Neural cell (in vitro differentiated cells): ENCODE results near the gene ZNF516. TPM values are rescaled to one million over a fixed set of nuclear protein-coding genes. Genes with fewer than 3 reads are reported as not detected.

Experiments used
- H2AFZ ChIP-seq: fragments of 200-600, 300-800 bp; sonication (generic), shearing (Covaris generic); 2 replicates; pipeline ENCODE4 v1.6.0; 2014; ENCODE audit warnings: low read depth, mild to moderate bottlenecking, antibody characterized with exemption, low read length, moderate library complexity
- H3F3A ChIP-seq: fragments of 200-600 bp; shearing (Covaris generic); 2 replicates; pipeline ENCODE4 v1.6.1; 2016; ENCODE audit warnings: mild to moderate bottlenecking, moderate library complexity, mixed read lengths, antibody characterized with exemption, low read length; ENCODE audit not compliant: insufficient read depth, poor library complexity, severe bottlenecking
- H3K27ac ChIP-seq: fragments of 200-600, 300-800 bp; sonication (generic), shearing (Covaris generic); 2 replicates; pipeline ENCODE4 v1.5.1; 2014; ENCODE audit warnings: mild to moderate bottlenecking, low read length, moderate library complexity
- H3K27me3 ChIP-seq: fragments of 300-800, 200-600 bp; sonication (generic), shearing (Covaris generic); 2 replicates; pipeline ENCODE4 v1.6.0; 2014; ENCODE audit warnings: mild to moderate bottlenecking, low read depth, low read length, moderate library complexity; ENCODE audit not compliant: insufficient read depth
- H3K36me3 ChIP-seq: fragments of 300-800, 200-600 bp; sonication (generic), shearing (Covaris generic); 2 replicates; pipeline ENCODE4 v1.5.1; 2014; ENCODE audit warnings: mild to moderate bottlenecking, antibody characterized with exemption, low read length, moderate library complexity; ENCODE audit not compliant: insufficient read depth
- H3K4me2 ChIP-seq: fragments of 300-800, 200-600 bp; sonication (generic), shearing (Covaris generic); 2 replicates; pipeline ENCODE4 v1.6.0; 2014; ENCODE audit warnings: mild to moderate bottlenecking, low read length
- H3K4me3 ChIP-seq: fragments of 300-800, 200-600 bp; sonication (generic), shearing (Covaris generic); 2 replicates; pipeline ENCODE4 v1.5.1; 2014; ENCODE audit warnings: mild to moderate bottlenecking, low read length, moderate library complexity
- H3K79me2 ChIP-seq: fragments of 200-600 bp; shearing (Covaris generic); replicated peaks from 2 replicates; pipeline ENCODE4 v1.6.0; 2014; ENCODE audit warnings: mild to moderate bottlenecking, low read length, moderate library complexity; ENCODE audit not compliant: insufficient read depth
- H3K9ac ChIP-seq: fragments of 300-800, 200-600 bp; sonication (generic), shearing (Covaris generic); 2 replicates; pipeline ENCODE4 v1.6.1; 2016; ENCODE audit warnings: mild to moderate bottlenecking, low read length, mixed read lengths
- H3K9me2 ChIP-seq: fragments of 200-600 bp; shearing (Covaris generic); 2 replicates; pipeline ENCODE4 v1.6.1; 2016; ENCODE audit warnings: mild to moderate bottlenecking, low read length, mixed read lengths; ENCODE audit not compliant: insufficient read depth
- H3K9me3 ChIP-seq: fragments of 200-600, 300-800 bp; sonication (generic), shearing (Covaris generic); 2 replicates; pipeline ENCODE4 v1.6.1; 2016; ENCODE audit warnings: mild to moderate bottlenecking, mixed run types, low read length, moderate library complexity, mixed read lengths
- H4K20me1 ChIP-seq: fragments of 200-600 bp; shearing (Covaris generic); 2 replicates; pipeline ENCODE4 v1.6.1; 2016; ENCODE audit warnings: mild to moderate bottlenecking, mixed run types; ENCODE audit not compliant: insufficient read depth
- EP300 ChIP-seq: fragments of 450-650 bp; conservative IDR thresholded peaks from 2 replicates; pipeline ENCODE4 v1.6.1; 2014; ENCODE audit warnings: antibody characterized with exemption, mild to moderate bottlenecking, moderate library complexity; ENCODE audit not compliant: poor library complexity, severe bottlenecking
- EZH2 ChIP-seq: fragments of 200-600, 300-800 bp; shearing (Covaris generic), sonication (generic); IDR thresholded peaks from 2 replicates; pipeline ENCODE4 v1.6.1; 2014; ENCODE audit warnings: antibody characterized with exemption, low read length, borderline replicate concordance, mild to moderate bottlenecking; ENCODE audit not compliant: insufficient read depth, poor library complexity, severe bottlenecking
- MXI1 ChIP-seq: fragments of 450-650 bp; conservative IDR thresholded peaks from 2 replicates; pipeline ENCODE4 v1.6.1; 2014; ENCODE audit warnings: antibody characterized with exemption, mild to moderate bottlenecking; ENCODE audit not compliant: poor library complexity, severe bottlenecking
- POLR2AphosphoS5 ChIP-seq: IDR thresholded peaks from 2 replicates; pipeline ENCODE4 v1.6.1; 2012
- RAD21 ChIP-seq: fragments of 450-650 bp; conservative IDR thresholded peaks from 2 replicates; pipeline ENCODE4 v1.6.1; 2014; ENCODE audit warnings: antibody characterized with exemption, mild to moderate bottlenecking, moderate library complexity
- SMC3 ChIP-seq: fragments of 450-650 bp; conservative IDR thresholded peaks from 2 replicates; pipeline ENCODE4 v1.6.1; 2014; ENCODE audit warnings: antibody characterized with exemption, mild to moderate bottlenecking, moderate library complexity; ENCODE audit not compliant: poor library complexity
- TAF1 ChIP-seq: IDR thresholded peaks from 2 replicates; pipeline ENCODE4 v1.6.1; 2012; ENCODE audit warnings: low read depth
- polyA plus RNA-seq: library from polyadenylated mRNA; depleted of rRNA; stranded (reverse); fragments of >200 nt; gene quantifications from 2 replicates; pipeline ENCODE4 v1.2.3, GENCODE V29; 2014
- TF ChIP-seq, protein P1 (sequence below): IDR thresholded peaks from 2 replicates; pipeline ENCODE4 v1.6.1; 2012; ENCODE audit warnings: borderline replicate concordance
- TF ChIP-seq, protein P2 (sequence below): fragments of 450-650 bp; IDR thresholded peaks from 2 replicates; pipeline ENCODE4 v1.5.1; 2014; ENCODE audit warnings: antibody characterized with exemption, mild to moderate bottlenecking, moderate library complexity; ENCODE audit not compliant: poor library complexity, severe bottlenecking

The ZNF516 gene
- polyA plus RNA-seq, 1 donor from 2014 or later = 11.5 TPM

DNA sequence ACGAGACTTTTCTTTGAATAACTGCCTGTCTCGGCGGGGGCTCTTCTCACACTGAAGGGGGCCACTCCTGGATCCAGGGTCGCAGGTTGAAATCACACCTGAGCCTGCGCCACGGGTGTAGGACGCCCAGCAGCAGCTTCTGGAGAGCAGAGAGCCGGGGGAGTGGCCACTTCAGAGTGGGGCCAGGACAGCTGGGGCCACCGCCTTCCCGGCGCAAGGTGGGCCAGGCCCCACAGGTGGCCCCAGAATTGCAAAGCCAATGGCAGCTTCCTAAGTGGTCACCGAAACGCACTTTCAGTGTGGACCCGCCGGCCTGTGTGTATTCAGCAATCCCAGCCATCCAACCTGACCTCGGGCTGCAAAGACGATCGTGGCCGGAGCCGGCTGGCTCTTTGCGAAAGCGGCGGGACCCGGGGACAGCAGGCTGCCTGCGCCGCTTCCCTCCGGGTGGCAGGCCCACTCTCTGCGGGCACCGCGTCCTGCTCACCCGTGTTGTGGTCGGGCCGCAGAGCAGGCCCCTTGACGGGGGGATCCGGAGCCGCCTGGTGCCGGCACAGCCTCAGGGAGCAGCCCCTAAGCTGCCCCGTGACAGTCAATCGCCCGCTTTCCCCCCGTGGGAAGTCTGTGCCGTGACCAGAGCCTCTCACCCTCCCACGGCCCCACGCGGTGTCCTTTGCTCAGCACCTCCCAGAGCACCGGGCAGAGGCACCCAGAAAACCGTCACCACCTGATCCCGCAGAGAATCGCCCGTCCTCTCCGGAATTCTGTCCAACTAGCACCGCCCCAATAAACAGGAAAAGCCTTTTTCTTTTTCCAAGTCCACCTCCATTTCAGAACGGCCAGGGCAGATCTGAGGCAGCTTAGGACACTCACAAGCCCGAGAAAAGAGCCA lies 144.7 kb downstream of the ZNF516 start:
- H3K36me3 ChIP-seq = no peaks in the 10 kb centered on the region
- H3K4me3 ChIP-seq = no peak overlapping the region
- no peak overlapping the region for H3K9ac ChIP-seq
- no peak for TF ChIP-seq EZH2
- TF ChIP-seq EP300 = no peak
- no peak for TF ChIP-seq TAF1
- no peak for TF ChIP-seq RAD21
- TF ChIP-seq, protein P1, sequence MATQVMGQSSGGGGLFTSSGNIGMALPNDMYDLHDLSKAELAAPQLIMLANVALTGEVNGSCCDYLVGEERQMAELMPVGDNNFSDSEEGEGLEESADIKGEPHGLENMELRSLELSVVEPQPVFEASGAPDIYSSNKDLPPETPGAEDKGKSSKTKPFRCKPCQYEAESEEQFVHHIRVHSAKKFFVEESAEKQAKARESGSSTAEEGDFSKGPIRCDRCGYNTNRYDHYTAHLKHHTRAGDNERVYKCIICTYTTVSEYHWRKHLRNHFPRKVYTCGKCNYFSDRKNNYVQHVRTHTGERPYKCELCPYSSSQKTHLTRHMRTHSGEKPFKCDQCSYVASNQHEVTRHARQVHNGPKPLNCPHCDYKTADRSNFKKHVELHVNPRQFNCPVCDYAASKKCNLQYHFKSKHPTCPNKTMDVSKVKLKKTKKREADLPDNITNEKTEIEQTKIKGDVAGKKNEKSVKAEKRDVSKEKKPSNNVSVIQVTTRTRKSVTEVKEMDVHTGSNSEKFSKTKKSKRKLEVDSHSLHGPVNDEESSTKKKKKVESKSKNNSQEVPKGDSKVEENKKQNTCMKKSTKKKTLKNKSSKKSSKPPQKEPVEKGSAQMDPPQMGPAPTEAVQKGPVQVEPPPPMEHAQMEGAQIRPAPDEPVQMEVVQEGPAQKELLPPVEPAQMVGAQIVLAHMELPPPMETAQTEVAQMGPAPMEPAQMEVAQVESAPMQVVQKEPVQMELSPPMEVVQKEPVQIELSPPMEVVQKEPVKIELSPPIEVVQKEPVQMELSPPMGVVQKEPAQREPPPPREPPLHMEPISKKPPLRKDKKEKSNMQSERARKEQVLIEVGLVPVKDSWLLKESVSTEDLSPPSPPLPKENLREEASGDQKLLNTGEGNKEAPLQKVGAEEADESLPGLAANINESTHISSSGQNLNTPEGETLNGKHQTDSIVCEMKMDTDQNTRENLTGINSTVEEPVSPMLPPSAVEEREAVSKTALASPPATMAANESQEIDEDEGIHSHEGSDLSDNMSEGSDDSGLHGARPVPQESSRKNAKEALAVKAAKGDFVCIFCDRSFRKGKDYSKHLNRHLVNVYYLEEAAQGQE = no peak
- TF ChIP-seq MXI1 = no peak
- TF ChIP-seq, protein P2, sequence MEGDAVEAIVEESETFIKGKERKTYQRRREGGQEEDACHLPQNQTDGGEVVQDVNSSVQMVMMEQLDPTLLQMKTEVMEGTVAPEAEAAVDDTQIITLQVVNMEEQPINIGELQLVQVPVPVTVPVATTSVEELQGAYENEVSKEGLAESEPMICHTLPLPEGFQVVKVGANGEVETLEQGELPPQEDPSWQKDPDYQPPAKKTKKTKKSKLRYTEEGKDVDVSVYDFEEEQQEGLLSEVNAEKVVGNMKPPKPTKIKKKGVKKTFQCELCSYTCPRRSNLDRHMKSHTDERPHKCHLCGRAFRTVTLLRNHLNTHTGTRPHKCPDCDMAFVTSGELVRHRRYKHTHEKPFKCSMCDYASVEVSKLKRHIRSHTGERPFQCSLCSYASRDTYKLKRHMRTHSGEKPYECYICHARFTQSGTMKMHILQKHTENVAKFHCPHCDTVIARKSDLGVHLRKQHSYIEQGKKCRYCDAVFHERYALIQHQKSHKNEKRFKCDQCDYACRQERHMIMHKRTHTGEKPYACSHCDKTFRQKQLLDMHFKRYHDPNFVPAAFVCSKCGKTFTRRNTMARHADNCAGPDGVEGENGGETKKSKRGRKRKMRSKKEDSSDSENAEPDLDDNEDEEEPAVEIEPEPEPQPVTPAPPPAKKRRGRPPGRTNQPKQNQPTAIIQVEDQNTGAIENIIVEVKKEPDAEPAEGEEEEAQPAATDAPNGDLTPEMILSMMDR = no peak
- TF ChIP-seq SMC3 = no peak
- no peak for TF ChIP-seq POLR2AphosphoS5
- H3K27ac ChIP-seq = no peak overlapping the region
- no peaks in the 10 kb centered on the region for H3F3A ChIP-seq
- no peaks in the 10 kb centered on the region for H3K79me2 ChIP-seq
- no peak overlapping the region for H2AFZ ChIP-seq
- H3K4me2 ChIP-seq = no peak overlapping the region
- no peaks in the 10 kb centered on the region for H4K20me1 ChIP-seq
- H3K9me3 ChIP-seq = peaks cover 3% of the 10 kb centered on the region
- no peaks in the 10 kb centered on the region for H3K9me2 ChIP-seq
- no peaks in the 10 kb centered on the region for H3K27me3 ChIP-seq

DNA sequence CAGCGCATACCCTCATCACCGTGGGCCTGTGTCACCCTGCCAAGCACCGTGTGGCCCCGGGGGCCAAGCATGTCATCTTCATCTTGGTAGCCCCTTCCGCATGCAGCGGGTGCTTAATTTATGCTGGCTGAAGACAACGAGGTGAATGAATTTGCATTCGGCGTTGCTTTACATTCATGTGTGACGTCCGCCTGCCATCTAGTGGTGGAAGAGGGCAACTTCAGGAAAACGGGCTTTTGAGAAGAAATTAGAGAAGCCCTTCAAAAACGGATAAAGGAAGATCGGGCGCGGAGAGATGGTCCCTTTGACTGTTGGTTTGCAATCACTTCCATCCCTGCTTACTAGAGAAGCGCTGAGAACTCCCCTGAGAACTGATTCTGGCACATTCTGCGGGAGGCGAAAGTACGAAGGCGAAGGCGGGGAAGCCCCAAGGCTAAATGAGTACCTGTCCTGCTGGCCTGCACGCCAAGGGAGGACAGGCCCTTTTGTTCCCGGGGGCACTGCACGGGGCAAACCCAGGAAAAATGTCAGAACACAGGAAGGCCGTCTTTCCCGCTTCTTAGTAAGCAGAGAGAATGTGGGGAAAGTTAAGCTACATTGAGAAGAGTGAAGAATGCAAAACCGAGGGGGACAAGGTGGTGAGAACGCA lies 145.9 kb downstream of the ZNF516 start:
- Histone ChIP-seq H3F3A (no peaks in the 10 kb centered on the region), H3K9me3 (peaks cover 3% of the 10 kb centered on the region), H3K27ac (no peak overlapping the region), H3K79me2 (no peaks in the 10 kb centered on the region), H3K27me3 (no peaks in the 10 kb centered on the region), H3K36me3 (no peaks in the 10 kb centered on the region), H3K9ac (no peak overlapping the region), H3K4me2 (no peak overlapping the region), H3K9me2 (no peaks in the 10 kb centered on the region), H2AFZ (no peak overlapping the region), H4K20me1 (no peaks in the 10 kb centered on the region), H3K4me3 (no peak overlapping the region)
- TF ChIP-seq, protein P1 = no peak
- TF ChIP-seq, protein P2 = peak; percentile 95
- peak; percentile 96 for TF ChIP-seq SMC3
- TF ChIP-seq RAD21 = peak; percentile 97
- TF ChIP-seq EZH2 = no peak
- TF ChIP-seq EP300 = no peak
- TF ChIP-seq POLR2AphosphoS5 = no peak
